IMR-90 (cell line): ENCODE data around the gene LAGE3.

ENCODE experiments used
- CEBPB ChIP-seq: IDR thresholded peaks from 2 replicates; pipeline ENCODE4 v1.6.1; 2012; ENCODE audit warnings: low read depth, low read length, improper control_type of control experiment
- CHD1 ChIP-seq: IDR thresholded peaks from 2 replicates; pipeline ENCODE4 v1.6.1; 2012; ENCODE audit warnings: low read depth, low read length, improper control_type of control experiment
- CTCF ChIP-seq: conservative IDR thresholded peaks from 2 replicates; pipeline ENCODE4 v1.5.1; 2012; ENCODE audit warnings: mild to moderate bottlenecking, low read depth, low read length, improper control_type of control experiment
- FOS ChIP-seq: fragments of 150-350 bp; IDR thresholded peaks from 2 replicates; pipeline ENCODE4 v1.6.1; 2016; ENCODE audit warnings: low read depth, low read length
- MAFK ChIP-seq: IDR thresholded peaks from 2 replicates; pipeline ENCODE4 v1.6.1; 2012; ENCODE audit warnings: low read depth, low read length, improper control_type of control experiment
- POLR2A ChIP-seq: IDR thresholded peaks from 2 replicates; pipeline ENCODE4 v1.6.1; 2012; ENCODE audit warnings: mild to moderate bottlenecking, low read depth, low read length
- RAD21 ChIP-seq: IDR thresholded peaks from 2 replicates; pipeline ENCODE4 v1.6.1; 2012; ENCODE audit warnings: low read length, improper control_type of control experiment
- RCOR1 ChIP-seq: IDR thresholded peaks from 2 replicates; pipeline ENCODE4 v1.6.1; 2012; ENCODE audit warnings: mild to moderate bottlenecking, low read length, improper control_type of control experiment; ENCODE audit not compliant: insufficient replicate concordance

DNA sequence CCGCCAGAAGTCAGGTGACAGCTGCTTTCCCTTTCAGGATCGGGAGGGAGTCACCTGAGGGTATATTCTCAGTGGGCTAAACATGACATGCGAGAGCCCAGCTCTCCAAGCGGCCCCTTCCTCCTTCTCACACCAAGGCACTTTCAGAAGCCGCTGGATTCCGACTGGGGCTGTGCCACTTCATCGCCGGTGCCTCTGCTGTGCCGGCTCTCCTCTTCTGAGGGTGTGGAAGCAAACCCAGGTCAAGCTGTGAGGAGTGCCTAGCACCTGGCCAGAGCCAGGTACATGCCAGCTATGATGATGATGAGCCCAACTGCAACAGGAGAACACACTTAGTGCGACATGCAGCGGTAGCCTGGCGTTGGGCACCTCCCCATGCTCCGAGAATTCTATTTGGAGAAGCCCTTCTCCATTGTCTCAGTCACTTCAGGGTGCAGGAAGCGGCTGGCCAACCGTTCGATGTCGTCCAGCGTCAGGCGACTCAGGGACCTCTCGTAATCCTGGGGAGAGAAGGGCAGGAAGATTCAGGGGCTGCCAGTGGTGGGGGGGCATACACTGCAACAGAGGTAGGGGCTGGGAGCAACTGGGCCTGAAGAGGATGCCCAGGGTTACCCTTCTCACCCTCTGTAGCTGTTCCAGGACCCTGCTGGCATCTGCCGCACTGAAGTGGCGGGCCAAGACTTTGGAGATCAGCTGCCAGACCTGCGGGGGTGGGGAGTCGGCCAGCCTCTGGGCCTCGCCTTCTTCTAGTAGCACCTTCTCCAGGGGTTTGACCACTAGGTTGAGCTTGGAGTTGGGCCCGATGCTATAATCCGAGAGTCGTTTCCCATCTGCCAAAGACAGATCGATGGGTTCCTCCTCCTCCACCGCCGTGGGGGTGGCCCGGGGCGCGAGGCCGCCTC lies 6.3 kb upstream of the LAGE3 start:
- TF ChIP-seq CTCF (no peak), MAFK (no peak), CHD1 (no peak), CEBPB (no peak), RCOR1 (no peak), RAD21 (no peak), POLR2A (no peak), FOS (no peak)
